ENCODE data around the gene SELENOS.
A peak's percentile ranks its signal among the peaks of the same experiment; 100 is the strongest.

The SELENOS gene

GRCh38 chr15:101276501-101277037 is 716 bp downstream of the SELENOS start:
- no peak for DNase-seq

- DNase-seq, result no peak
Observed at GRCh38 chr15:101275018-101275417, 2.3 kb downstream of the SELENOS start.

- DNase-seq, result no peak
Observed at GRCh38 chr15:101273534-101273933, 3.8 kb downstream of the SELENOS start.

GRCh38 chr15:101272584-101272983 is 4.7 kb downstream of the SELENOS start:
- no peak for DNase-seq

- DNase-seq, result no peak
Observed at GRCh38 chr15:101269479-101270223, 7.6 kb downstream of the SELENOS start.

GRCh38 chr15:101267320-101268104 is 9.8 kb downstream of the SELENOS start:
- peak in 10 of 14 donors; percentile 17 to 79 (median 40) for DNase-seq

- DNase-seq, result no peak
Observed at GRCh38 chr15:101266787-101267186, 10.5 kb downstream of the SELENOS start.

GRCh38 chr15:101266034-101266433 is 11.3 kb downstream of the SELENOS start:
- no peak for DNase-seq

GRCh38 chr15:101264911-101265641 is 12.2 kb downstream of the SELENOS start:
- no peak for DNase-seq

GRCh38 chr15:101264011-101264410 is 13.3 kb downstream of the SELENOS start:
- DNase-seq, result no peak

- DNase-seq, result no peak
Observed at GRCh38 chr15:101262551-101262950, 14.7 kb downstream of the SELENOS start.

GRCh38 chr15:101258238-101259144 is 18.8 kb downstream of the SELENOS start:
- DNase-seq, result peak in 6 of 14 donors; percentile 11 to 32 (median 24)

- no peak for DNase-seq
Observed at GRCh38 chr15:101256757-101257156, 20.5 kb downstream of the SELENOS start.

- no peak for DNase-seq
Observed at GRCh38 chr15:101255615-101256241, 21.6 kb downstream of the SELENOS start.

- no peak for DNase-seq
Observed at GRCh38 chr15:101255051-101255395, 22.3 kb downstream of the SELENOS start.

GRCh38 chr15:101254157-101255050 is 22.9 kb downstream of the SELENOS start:
- no peak for DNase-seq

GRCh38 chr15:101252836-101253235 is 24.4 kb downstream of the SELENOS start:
- no peak for DNase-seq

- DNase-seq, result peak; percentile 14 to 94 (median 84)
Observed at GRCh38 chr15:101251830-101252820, 25.2 kb downstream of the SELENOS start, which contains the start of gene CHSY1. TSS of gene CHSY1 (minus strand) at chr15:101252048. CDS start at chr15:101251456, 592 bp downstream.
